HG03558 (cell line): ENCODE data around the gene SSR3.

Experiments used
- ATAC-seq: cut with Tn5 transposase; IDR thresholded peaks from one replicate; pipeline ENCODE4 v1.9.1; 2021; ENCODE audit warnings: moderate number of reproducible peaks; ENCODE audit not compliant: unreplicated experiment; ENCODE audit errors: extremely low read depth

The SSR3 gene

GRCh38 chr3:156539802-156540201, 15.1 kb downstream of the SSR3 start:
- ATAC-seq: no peak

GRCh38 chr3:156539051-156539450, 15.9 kb downstream of the SSR3 start:
- no peak for ATAC-seq

- ATAC-seq: no peak
Observed at GRCh38 chr3:156536524-156537316, 18.2 kb downstream of the SSR3 start.

GRCh38 chr3:156535798-156536197, 19.1 kb downstream of the SSR3 start:
- no peak for ATAC-seq

- ATAC-seq: no peak
Observed at GRCh38 chr3:156535162-156535627, 19.7 kb downstream of the SSR3 start.

- ATAC-seq: no peak
Observed at GRCh38 chr3:156533205-156533604, 21.7 kb downstream of the SSR3 start.

GRCh38 chr3:156532730-156533129, 22.2 kb downstream of the SSR3 start:
- ATAC-seq: no peak

- ATAC-seq: no peak
Observed at GRCh38 chr3:156530980-156531379, 23.9 kb downstream of the SSR3 start.

- ATAC-seq: no peak
Observed at GRCh38 chr3:156527060-156527459, 27.9 kb downstream of the SSR3 start.

GRCh38 chr3:156525808-156526207, 29.1 kb downstream of the SSR3 start:
- no peak for ATAC-seq

- no peak for ATAC-seq
Observed at GRCh38 chr3:156522673-156523072, 32.2 kb downstream of the SSR3 start.

GRCh38 chr3:156519758-156520162, 35.2 kb downstream of the SSR3 start:
- ATAC-seq: peak; percentile 87

- no peak for ATAC-seq
Observed at GRCh38 chr3:156518726-156519125, 36.2 kb downstream of the SSR3 start.

- no peak for ATAC-seq
Observed at GRCh38 chr3:156516961-156517360, 38.0 kb downstream of the SSR3 start.

GRCh38 chr3:156516284-156516683, 38.6 kb downstream of the SSR3 start:
- no peak for ATAC-seq

- ATAC-seq: no peak
Observed at GRCh38 chr3:156513619-156514018, 41.3 kb downstream of the SSR3 start.

- ATAC-seq: no peak
Observed at GRCh38 chr3:156511987-156512677, 42.8 kb downstream of the SSR3 start.

- ATAC-seq: peak; percentile 55
Observed at GRCh38 chr3:156509189-156510174, 45.4 kb downstream of the SSR3 start.

GRCh38 chr3:156507285-156507684, 47.6 kb downstream of the SSR3 start:
- no peak for ATAC-seq

GRCh38 chr3:156498307-156498706, 56.6 kb downstream of the SSR3 start:
- ATAC-seq: no peak
